HG02884 (cell line): ENCODE measurements around the gene ARPIN.
"Not testable (repeated sequence)": the region's sequence is repeated elsewhere in the genome, so short reads cannot be mapped to it uniquely, and the experiment has no call there.

Experiments
- ATAC-seq: cut with Tn5 transposase; IDR thresholded peaks from one replicate; pipeline ENCODE4 v1.9.1; 2021; ENCODE audit warnings: mild to moderate bottlenecking, moderate library complexity; ENCODE audit not compliant: unreplicated experiment

The ARPIN gene

GRCh38 chr15:89910891-89911626 lies 1.7 kb downstream of the ARPIN start:
- ATAC-seq: no peak

- no peak for ATAC-seq
Measured at GRCh38 chr15:89909611-89910010, 3.1 kb downstream of the ARPIN start.

GRCh38 chr15:89908226-89908625 lies 4.5 kb downstream of the ARPIN start:
- no peak for ATAC-seq

- no peak for ATAC-seq
Measured at GRCh38 chr15:89907289-89907688, 5.5 kb downstream of the ARPIN start.

GRCh38 chr15:89905846-89906378 lies 6.8 kb downstream of the ARPIN start:
- no peak for ATAC-seq

GRCh38 chr15:89904519-89904918 lies 8.2 kb downstream of the ARPIN start:
- no peak for ATAC-seq

- ATAC-seq: no peak
Measured at GRCh38 chr15:89903858-89904130, 9.0 kb downstream of the ARPIN start.

- no peak for ATAC-seq
Measured at GRCh38 chr15:89903015-89903857, 9.5 kb downstream of the ARPIN start.

- no peak for ATAC-seq
Measured at GRCh38 chr15:89900849-89901248, 11.9 kb downstream of the ARPIN start.

- ATAC-seq: no peak
Measured at GRCh38 chr15:89899951-89900567, 12.7 kb downstream of the ARPIN start.

- ATAC-seq: no peak
Measured at GRCh38 chr15:89899295-89899945, 13.3 kb downstream of the ARPIN start.

- peak; percentile 55 for ATAC-seq
Measured at GRCh38 chr15:89898614-89899294, 14.0 kb downstream of the ARPIN start.

GRCh38 chr15:89898146-89898545 lies 14.6 kb downstream of the ARPIN start:
- no peak for ATAC-seq

- peak; percentile 80 for ATAC-seq
Measured at GRCh38 chr15:89893696-89894447, 18.9 kb downstream of the ARPIN start, which contains the start of gene AP3S2. TSS of gene AP3S2 (minus strand) at chr15:89893994. CDS start at chr15:89893949, 45 bp downstream.

- no peak for ATAC-seq
Measured at GRCh38 chr15:89893027-89893426, 19.7 kb downstream of the ARPIN start.

- no peak for ATAC-seq
Measured at GRCh38 chr15:89888214-89888804, 24.4 kb downstream of the ARPIN start.

GRCh38 chr15:89885611-89886010 lies 27.1 kb downstream of the ARPIN start:
- ATAC-seq: no peak

GRCh38 chr15:89885179-89885578 lies 27.6 kb downstream of the ARPIN start:
- not testable (repeated sequence) for ATAC-seq

- ATAC-seq: no peak
Measured at GRCh38 chr15:89883518-89883917, 29.2 kb downstream of the ARPIN start.
